Sigmoid colon (tissue), 4 donors: ENCODE results near the gene UQCC2.

Experiments used
- POLR2AphosphoS5 ChIP-seq, 4 donors: sonication (generic); formaldehyde crosslinking; IDR thresholded peaks; one replicate each; pipeline ENCODE4 v1.6.1; 2017; ENCODE audit warnings: antibody characterized with exemption in 4 of 4
- TF ChIP-seq, protein P1 (sequence below), 4 experiments: fragments of 450-650 bp in 3 of 4; fragments of 200-600 bp in 1 of 4; IDR thresholded peaks; one replicate each; pipeline ENCODE4 v1.5.1; 2016 to 2019; ENCODE audit warnings: antibody characterized with exemption in 4 of 4, mild to moderate bottlenecking in 3 of 4, moderate library complexity in 2 of 4

DNA sequence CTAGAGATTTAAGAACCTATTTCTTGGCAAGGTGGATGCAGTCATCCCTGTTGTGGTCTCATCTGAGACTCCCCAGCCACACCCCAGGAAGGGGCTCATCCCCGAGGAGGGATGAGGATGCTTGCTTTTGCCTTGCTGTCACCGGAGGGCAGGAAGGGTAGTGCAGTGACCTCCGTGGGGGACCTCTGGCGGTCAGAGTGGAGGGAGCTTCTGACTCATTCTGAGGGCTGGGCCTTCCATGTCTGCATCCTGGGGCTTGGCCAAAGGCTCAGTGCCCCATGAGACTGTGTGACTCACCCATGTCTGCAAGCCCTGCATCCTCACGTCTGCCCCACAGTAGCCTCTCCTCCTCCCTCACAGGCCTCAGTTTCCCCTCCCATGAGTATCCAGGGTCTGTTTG, 38.7 kb downstream of the UQCC2 start:
- TF ChIP-seq, protein P1, sequence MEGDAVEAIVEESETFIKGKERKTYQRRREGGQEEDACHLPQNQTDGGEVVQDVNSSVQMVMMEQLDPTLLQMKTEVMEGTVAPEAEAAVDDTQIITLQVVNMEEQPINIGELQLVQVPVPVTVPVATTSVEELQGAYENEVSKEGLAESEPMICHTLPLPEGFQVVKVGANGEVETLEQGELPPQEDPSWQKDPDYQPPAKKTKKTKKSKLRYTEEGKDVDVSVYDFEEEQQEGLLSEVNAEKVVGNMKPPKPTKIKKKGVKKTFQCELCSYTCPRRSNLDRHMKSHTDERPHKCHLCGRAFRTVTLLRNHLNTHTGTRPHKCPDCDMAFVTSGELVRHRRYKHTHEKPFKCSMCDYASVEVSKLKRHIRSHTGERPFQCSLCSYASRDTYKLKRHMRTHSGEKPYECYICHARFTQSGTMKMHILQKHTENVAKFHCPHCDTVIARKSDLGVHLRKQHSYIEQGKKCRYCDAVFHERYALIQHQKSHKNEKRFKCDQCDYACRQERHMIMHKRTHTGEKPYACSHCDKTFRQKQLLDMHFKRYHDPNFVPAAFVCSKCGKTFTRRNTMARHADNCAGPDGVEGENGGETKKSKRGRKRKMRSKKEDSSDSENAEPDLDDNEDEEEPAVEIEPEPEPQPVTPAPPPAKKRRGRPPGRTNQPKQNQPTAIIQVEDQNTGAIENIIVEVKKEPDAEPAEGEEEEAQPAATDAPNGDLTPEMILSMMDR (IDR thresholded peaks at IDR 0.05): peak in 3 of 4 experiments; percentile 6 to 38 (median 31)
- TF ChIP-seq POLR2AphosphoS5 (IDR thresholded peaks at IDR 0.05): peak in 2 of 4 donors; percentile 16 to 17
